NCI-H146 (cell line): ENCODE data around the gene C19orf47.
A peak's percentile ranks its signal among the peaks of the same experiment; 100 is the strongest.

Source experiments
- DNase-seq: peaks from one replicate; lab custom pipeline; 2025; lab: John Stamatoyannopoulos, UW

C19orf47 gene

GRCh38 chr19:40315812-40316470 is 32.3 kb downstream of the C19orf47 start:
- DNase-seq = no peak

- DNase-seq = no peak
These were observed 33.5 kb downstream of the C19orf47 start for GRCh38 chr19:40314656-40315055.

- DNase-seq = no peak
These were observed 34.8 kb downstream of the C19orf47 start for GRCh38 chr19:40313229-40313983.

GRCh38 chr19:40312533-40312932 is 35.7 kb downstream of the C19orf47 start:
- no peak for DNase-seq

- DNase-seq = no peak
These were observed 38.5 kb downstream of the C19orf47 start for GRCh38 chr19:40309666-40310065.

- DNase-seq = peak; percentile 82
These were observed 42.8 kb downstream of the C19orf47 start for GRCh38 chr19:40305403-40305802.

- DNase-seq = no peak
These were observed 43.9 kb downstream of the C19orf47 start for GRCh38 chr19:40304306-40304705.

GRCh38 chr19:40303765-40304164 is 44.4 kb downstream of the C19orf47 start:
- DNase-seq = no peak

GRCh38 chr19:40302224-40303011 is 45.8 kb downstream of the C19orf47 start:
- no peak for DNase-seq

GRCh38 chr19:40300668-40301067 is 47.5 kb downstream of the C19orf47 start:
- no peak for DNase-seq

GRCh38 chr19:40298026-40298425 is 50.2 kb downstream of the C19orf47 start:
- DNase-seq = no peak

GRCh38 chr19:40294560-40294959 is 53.6 kb downstream of the C19orf47 start:
- no peak for DNase-seq

GRCh38 chr19:40286971-40287421 is 61.2 kb downstream of the C19orf47 start:
- no peak for DNase-seq

GRCh38 chr19:40286235-40286970 is 61.8 kb downstream of the C19orf47 start:
- DNase-seq = no peak

GRCh38 chr19:40285353-40286234 is 62.6 kb downstream of the C19orf47 start:
- DNase-seq = peak; percentile 100

- DNase-seq = peak; percentile 89
These were observed 63.5 kb downstream of the C19orf47 start, which contains the start of gene AKT2 for GRCh38 chr19:40284501-40285352. Gene AKT2 (minus strand): TSS chr19:40285345. CDS start chr19:40265267, 20,078 bp downstream.

GRCh38 chr19:40284251-40284500 is 64.0 kb downstream of the C19orf47 start:
- DNase-seq = no peak

GRCh38 chr19:40283414-40284250 is 64.6 kb downstream of the C19orf47 start:
- DNase-seq = peak; percentile 12

- no peak for DNase-seq
These were observed 65.3 kb downstream of the C19orf47 start for GRCh38 chr19:40282920-40283319.
